ENCODE results near the gene RALY. TPM values are rescaled to one million over a fixed set of nuclear protein-coding genes. Genes with fewer than 3 reads are reported as not detected.

RALY gene
- total and polyA plus RNA-seq, 10 of the 15 experiments (the other 5 are each of a cell fraction or from before 2014, with no cell fraction given), result 1.2 to 246 (median 137) TPM

GRCh38 chr20:34108616-34109174, 115.0 kb downstream of the RALY start:
- ATAC-seq, result no peak
- TF ChIP-seq BHLHE40 (IDR thresholded peaks at IDR 0.05; ENCODE audit: borderline replicate concordance in 1 of 2, low read depth in 2 of 2, low read length in 1 of 2) (no peak), STAT1 (conservative IDR thresholded peaks at IDR 0.05) (no peak), EP300 (IDR thresholded peaks at IDR 0.05; ENCODE audit: borderline replicate concordance in 1 of 2, control insufficient read depth in 1 of 2, low read depth in 2 of 2, low read length in 2 of 2) (no peak), CEBPB (IDR thresholded peaks at IDR 0.05; ENCODE audit: borderline replicate concordance in 1 of 2, low read depth in 2 of 2, low read length in 2 of 2) (no peak), ZBED1 (IDR thresholded peaks at IDR 0.05; ENCODE audit: borderline replicate concordance) (no peak), TCF12 (IDR thresholded peaks at IDR 0.05; ENCODE audit: low read depth, low read length) (no peak), SKIL (IDR thresholded peaks at IDR 0.05; ENCODE audit: low read depth, poor library complexity, severe bottlenecking) (no peak), SMARCA5 (IDR thresholded peaks at IDR 0.05) (no peak), GATAD2B (conservative IDR thresholded peaks at IDR 0.05; ENCODE audit: low read depth) (no peak), NR2C1 (IDR thresholded peaks at IDR 0.05) (no peak), SIN3A (IDR thresholded peaks at IDR 0.05; ENCODE audit: low read depth, low read length) (no peak), IKZF2 (IDR thresholded peaks at IDR 0.05) (no peak), NRF1 (conservative IDR thresholded peaks at IDR 0.05; ENCODE audit: low read depth, low read length) (no peak), ZNF274 (IDR thresholded peaks at IDR 0.05; ENCODE audit: insufficient read depth, insufficient read length) (no peak), ZNF687 (IDR thresholded peaks at IDR 0.05) (no peak), NKRF (conservative IDR thresholded peaks at IDR 0.05) (no peak)

More at GRCh38 chr20:34108616-34109174, 115.0 kb downstream of the RALY start:
- Histone ChIP-seq H2AFZ (ENCODE audit: control insufficient read depth, low read depth, low read length) (no peak overlapping the region), H3K27ac (ENCODE audit: control insufficient read depth, insufficient read depth) (no peak overlapping the region), H3K79me2 (ENCODE audit: control insufficient read depth, insufficient read depth, low read length) (peaks cover 79% of the 10 kb centered on the region), H3K36me3 (ENCODE audit: control insufficient read depth in 2 of 2, insufficient read depth in 2 of 2, low read length in 1 of 2) (peaks cover 6 to 26% of the 10 kb centered on the region in 2 experiments; a peak in 3 of 4 replicates), H3K9ac (ENCODE audit: control insufficient read depth, insufficient read depth, low read length) (peak overlapping the region; percentile 28; the same call in 1 of the 2 replicates), H3K4me2 (ENCODE audit: control insufficient read depth, insufficient read depth) (peak overlapping the region; percentile 68), H3K4me3 (peak overlapping the region; percentile 34; the same call in 1 of the 2 replicates), H3K4me1 (ENCODE audit: control insufficient read depth, insufficient read depth, low read length) (peaks cover 9% of the 10 kb centered on the region), H3K9me3 (replicated peaks; ENCODE audit: control insufficient read depth, insufficient read depth, low read length) (no peaks in the 10 kb centered on the region), H4K20me1 (ENCODE audit: control insufficient read depth, insufficient read depth) (peaks cover 7% of the 10 kb centered on the region), H3K27me3 (replicated peaks in 1 of 2; ENCODE audit: control insufficient read depth in 2 of 2, insufficient read depth in 2 of 2, low read length in 1 of 2) (no peaks in the 10 kb centered on the region)
- ChIA-PET CTCF (interaction anchor here (0.8 to 1.8 kb wide), 8 partner anchors 9 to 299 kb away, joined by 3 to 5 read pairs (median 4); no protein-coding TSS in a partner anchor), POLR2A (interaction anchor here (0.7 to 1.6 kb wide), 4 partner anchors 14 to 446 kb away, joined by 3 to 6 read pairs (median 4); partner anchors contain the start of gene C20orf144), SMC1A (ENCODE audit: uncharacterized antibody, unreplicated experiment) (interaction anchor here (0.6 to 2.7 kb wide), 11 partner anchors 14 to 268 kb away, joined by 3 to 10 read pairs (median 4); no protein-coding TSS in a partner anchor), RAD21 (ENCODE audit: unreplicated experiment) (interaction anchor here (1.1 kb wide), 1 partner anchor 116 kb away, joined by 3 read pairs; no protein-coding TSS in a partner anchor)
- in situ Hi-C loops (cut with MboI) (no loop called here), intact Hi-C loops (cut with micrococcal nuclease; ENCODE audit: unreplicated experiment) (no loop called here)
- WGBS (ENCODE audit: insufficient coverage, insufficient replicate concordance, low lambda C conversion rate, missing lambda C conversion rate), result 71% methylated on average over 4 of the region's 4 CpGs
- DNase-seq (ENCODE audit: low read depth, low spot score), result no peak
- FAIRE-seq, result no peak
- BruUV-seq (replicated peaks), result no TSS peak

Measured in GM12878 (cell line).